OCI-LY7 (cell line): ENCODE measurements around the gene ZNF341. TPM values are rescaled to one million over a fixed set of nuclear protein-coding genes. Genes with fewer than 3 reads are reported as not detected.

ENCODE experiments used
- BruUV-seq: library from RNA; stranded (reverse); fragments of 400-500 nt; replicated peaks from 2 replicates; lab custom pipeline; 2021; lab: Mats Ljungman, UMichigan
- CTCF ChIA-PET: fragments of 300-600 bp; sonication (Branson Sonifier 250); formaldehyde crosslinking; loops from one replicate; lab custom pipeline; 2022; ENCODE audit warnings: antibody characterized with exemption; ENCODE audit not compliant: unreplicated experiment; lab: Charles Lee
- POLR2A ChIA-PET: fragments of 300-600 bp; sonication (Branson Sonifier 250); formaldehyde crosslinking; loops from one replicate; lab custom pipeline; 2022; ENCODE audit warnings: antibody characterized with exemption; lab: Charles Lee
- DNase-seq: peaks from one replicate; pipeline ENCODE4 v3.0.0-alpha.2; 2015; ENCODE audit warnings: low spot score
- H2AFZ ChIP-seq: fragments of 200-600 bp; sonication (generic), shearing (Covaris generic); 2 replicates; pipeline ENCODE4 v1.6.1; 2014; ENCODE audit warnings: mild to moderate bottlenecking, antibody characterized with exemption, low read length, moderate library complexity
- H3K27ac ChIP-seq: fragments of 200-600 bp; sonication (generic); 2 replicates; pipeline ENCODE4 v1.5.1; 2014; ENCODE audit warnings: mixed run types, low read depth, mild to moderate bottlenecking, moderate library complexity, low read length, inconsistent platforms; ENCODE audit not compliant: poor library complexity, severe bottlenecking
- H3K36me3 ChIP-seq: fragments of 200-600 bp; sonication (generic); 2 replicates; pipeline ENCODE4 v1.6.1; 2014; ENCODE audit warnings: mild to moderate bottlenecking, antibody characterized with exemption, low read length, moderate library complexity, mixed read lengths; ENCODE audit not compliant: insufficient read depth
- H3K4me1 ChIP-seq: fragments of 200-600 bp; sonication (generic); 2 replicates; pipeline ENCODE4 v1.5.1; 2014; ENCODE audit warnings: mild to moderate bottlenecking, low read length; ENCODE audit not compliant: insufficient read depth, poor library complexity, severe bottlenecking
- H3K4me2 ChIP-seq: fragments of 200-600 bp; sonication (generic); 2 replicates; pipeline ENCODE4 v1.6.1; 2014; ENCODE audit warnings: mild to moderate bottlenecking, low read length
- H3K4me3 ChIP-seq: fragments of 200-600 bp; sonication (generic); 2 replicates; pipeline ENCODE4 v1.5.1; 2014; ENCODE audit warnings: mild to moderate bottlenecking, low read depth, low read length; ENCODE audit not compliant: poor library complexity, severe bottlenecking
- H3K79me2 ChIP-seq: fragments of 200-600 bp; sonication (generic); 2 replicates; pipeline ENCODE4 v1.6.1; 2016; ENCODE audit warnings: low read depth, mild to moderate bottlenecking, low read length, moderate library complexity, mixed read lengths; ENCODE audit not compliant: insufficient read depth
- H3K9me2 ChIP-seq: fragments of 200-600 bp; sonication (generic); 2 replicates; pipeline ENCODE4 v1.6.1; 2016; ENCODE audit warnings: mild to moderate bottlenecking, low read length, mixed read lengths; ENCODE audit not compliant: insufficient read depth
- H3K9me3 ChIP-seq: fragments of 200-600 bp; sonication (generic); 2 replicates; pipeline ENCODE4 v1.6.1; 2014; ENCODE audit warnings: mild to moderate bottlenecking, mixed run types, low read length, mixed read lengths
- H4K20me1 ChIP-seq: fragments of 200-600 bp; sonication (generic); 2 replicates; pipeline ENCODE4 v1.6.1; 2014; ENCODE audit warnings: mild to moderate bottlenecking, antibody characterized with exemption, low read length, moderate library complexity, mixed read lengths; ENCODE audit not compliant: insufficient read depth
- EZH2phosphoT487 ChIP-seq: fragments of 200-600 bp; sonication (generic); IDR thresholded peaks from 2 replicates; pipeline ENCODE4 v1.6.1; 2018; ENCODE audit warnings: low read depth, borderline replicate concordance, mild to moderate bottlenecking, mixed run types, antibody characterized with exemption, low read length, moderate library complexity, mixed read lengths
- intact Hi-C: fragments of 100-400 bp; cut with micrococcal nuclease; formaldehyde crosslinking; loops from one replicate; pipeline ENCODE4 v1.10.0; 2022; ENCODE audit not compliant: unreplicated experiment
- total RNA-seq, 2 experiments: library from RNA; depleted of rRNA in 1 of 2; stranded (reverse); fragments of >200 nt in 1 of 2; shearing (Covaris generic) in 1 of 2; gene quantifications; 2 replicates each; pipeline ENCODE4 v1.2.3, GENCODE V29; 2014 to 2022
- TF ChIP-seq, protein P1 (sequence below): fragments of 200-600 bp; sonication (generic); conservative IDR thresholded peaks from 2 replicates; pipeline ENCODE4 v1.5.1; 2014; ENCODE audit warnings: mild to moderate bottlenecking, antibody characterized with exemption, low read length, moderate library complexity, mixed read lengths

Gene ZNF341
- total RNA-seq, 2 experiments from 2014 or later: 3.2 to 7.7 TPM

- Histone ChIP-seq H3K4me2 (peak within 1 kb of the TSS; percentile 67), H3K9me2 (no peaks in the 10 kb centered on the region), H2AFZ (peak within 1 kb of the TSS; percentile 32; the same call in 1 of the 2 replicates), H3K36me3 (no peaks in the 10 kb centered on the region), H3K4me1 (peaks cover 6% of the 10 kb centered on the region), H3K27ac (peak within 1 kb of the TSS; percentile 8), H3K79me2 (no peaks in the 10 kb centered on the region), H3K4me3 (peak within 1 kb of the TSS; percentile 70), H3K9me3 (no peaks in the 10 kb centered on the region), H4K20me1 (no peaks in the 10 kb centered on the region)
- ChIA-PET CTCF (interaction anchor here (0.6 kb wide), 1 partner anchor 172 kb away, joined by 4 read pairs; no protein-coding TSS in a partner anchor), POLR2A (interaction anchor here (0.6 to 1.3 kb wide), 4 partner anchors 8 to 42 kb away, joined by 3 to 4 read pairs (median 4); no protein-coding TSS in a partner anchor)
- intact Hi-C loops: no loop called here
- TF ChIP-seq, protein P1, sequence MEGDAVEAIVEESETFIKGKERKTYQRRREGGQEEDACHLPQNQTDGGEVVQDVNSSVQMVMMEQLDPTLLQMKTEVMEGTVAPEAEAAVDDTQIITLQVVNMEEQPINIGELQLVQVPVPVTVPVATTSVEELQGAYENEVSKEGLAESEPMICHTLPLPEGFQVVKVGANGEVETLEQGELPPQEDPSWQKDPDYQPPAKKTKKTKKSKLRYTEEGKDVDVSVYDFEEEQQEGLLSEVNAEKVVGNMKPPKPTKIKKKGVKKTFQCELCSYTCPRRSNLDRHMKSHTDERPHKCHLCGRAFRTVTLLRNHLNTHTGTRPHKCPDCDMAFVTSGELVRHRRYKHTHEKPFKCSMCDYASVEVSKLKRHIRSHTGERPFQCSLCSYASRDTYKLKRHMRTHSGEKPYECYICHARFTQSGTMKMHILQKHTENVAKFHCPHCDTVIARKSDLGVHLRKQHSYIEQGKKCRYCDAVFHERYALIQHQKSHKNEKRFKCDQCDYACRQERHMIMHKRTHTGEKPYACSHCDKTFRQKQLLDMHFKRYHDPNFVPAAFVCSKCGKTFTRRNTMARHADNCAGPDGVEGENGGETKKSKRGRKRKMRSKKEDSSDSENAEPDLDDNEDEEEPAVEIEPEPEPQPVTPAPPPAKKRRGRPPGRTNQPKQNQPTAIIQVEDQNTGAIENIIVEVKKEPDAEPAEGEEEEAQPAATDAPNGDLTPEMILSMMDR: no peak
- no peak for TF ChIP-seq EZH2phosphoT487
- BruUV-seq: no TSS peak
- peak; percentile 94 for DNase-seq
Measured at GRCh38 chr20:33719989-33720709, 11.6 kb upstream of the ZNF341 start, which contains the start of gene PXMP4. Gene PXMP4, minus strand, starts transcription at chr20:33720310. Its CDS starts 103 bp downstream, at chr20:33720207.

DNA sequence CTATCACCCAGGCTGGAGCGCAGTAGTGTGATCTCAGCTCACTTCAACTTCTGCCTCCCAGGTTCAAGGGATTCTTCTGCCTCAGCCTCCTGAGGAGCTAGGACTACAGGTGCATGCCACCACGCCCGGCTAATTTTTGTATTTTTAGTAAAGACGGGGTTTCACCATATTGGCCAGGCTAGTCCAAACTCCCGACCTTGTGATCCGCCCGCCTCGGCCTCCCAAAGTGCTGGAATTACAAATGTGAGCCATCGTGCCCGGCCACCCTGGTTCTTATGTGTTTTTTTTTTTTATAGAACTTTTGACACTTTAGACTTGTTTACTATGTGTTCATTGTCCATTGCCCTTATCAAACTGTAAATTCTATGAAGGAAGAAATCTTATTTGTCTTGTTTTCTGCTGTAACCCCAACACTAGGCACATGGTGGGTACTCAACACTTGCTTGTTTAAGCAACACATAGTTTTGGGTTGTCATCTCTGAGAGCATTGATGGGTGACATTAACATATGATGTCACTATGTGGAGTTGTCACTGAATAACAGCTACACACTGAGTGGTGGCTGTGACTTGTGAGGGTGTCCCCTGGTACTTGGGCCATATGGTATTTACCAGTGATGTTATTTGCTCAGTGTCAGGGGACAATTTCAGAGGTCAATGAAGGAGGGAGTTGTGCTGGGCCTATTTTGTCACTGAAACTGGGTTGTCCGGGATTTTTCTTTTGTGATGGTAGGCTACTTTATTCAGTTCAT lies 10.2 kb upstream of the ZNF341 start:
- CTCF ChIA-PET: no interaction called here

More for the DNA sequence above, 10.2 kb upstream of the ZNF341 start:
- Histone ChIP-seq H3K9me2 (no peaks in the 10 kb centered on the region), H3K4me3 (no peak overlapping the region), H3K4me2 (no peak overlapping the region), H3K27ac (no peak overlapping the region), H3K79me2 (no peaks in the 10 kb centered on the region), H3K36me3 (no peaks in the 10 kb centered on the region), H2AFZ (no peak overlapping the region), H3K4me1 (peaks cover 6% of the 10 kb centered on the region), H3K9me3 (no peaks in the 10 kb centered on the region), H4K20me1 (no peaks in the 10 kb centered on the region)
- POLR2A ChIA-PET: interaction anchor here (0.6 kb wide), 1 partner anchor 320 kb away, joined by 9 read pairs; no protein-coding TSS in a partner anchor
- no TSS peak for BruUV-seq
- intact Hi-C loops: no loop called here
- no peak for TF ChIP-seq EZH2phosphoT487
- TF ChIP-seq, protein P1: no peak
- DNase-seq: no peak
